ENCODE measurements around the gene RER1.

RER1 gene

GRCh38 chr1:2431518-2431917, 39.9 kb downstream of the RER1 start:
- DNase-seq, result peak; percentile 54
- Histone ChIP-seq H3K9me3 (ENCODE audit: severe bottlenecking) (peaks cover 8% of the 10 kb centered on the region), H3K36me3 (no peaks in the 10 kb centered on the region), H3K27ac (peak overlapping the region; percentile 39; the same call in 1 of the 2 replicates), H3K27me3 (ENCODE audit: insufficient read depth, low read depth, severe bottlenecking) (no peaks in the 10 kb centered on the region), H3K4me3 (ENCODE audit: low read depth, low read length) (no peak overlapping the region)
- TF ChIP-seq CTCF (IDR thresholded peaks at IDR 0.05; ENCODE audit: low read depth, low read length), result no peak

DNA sequence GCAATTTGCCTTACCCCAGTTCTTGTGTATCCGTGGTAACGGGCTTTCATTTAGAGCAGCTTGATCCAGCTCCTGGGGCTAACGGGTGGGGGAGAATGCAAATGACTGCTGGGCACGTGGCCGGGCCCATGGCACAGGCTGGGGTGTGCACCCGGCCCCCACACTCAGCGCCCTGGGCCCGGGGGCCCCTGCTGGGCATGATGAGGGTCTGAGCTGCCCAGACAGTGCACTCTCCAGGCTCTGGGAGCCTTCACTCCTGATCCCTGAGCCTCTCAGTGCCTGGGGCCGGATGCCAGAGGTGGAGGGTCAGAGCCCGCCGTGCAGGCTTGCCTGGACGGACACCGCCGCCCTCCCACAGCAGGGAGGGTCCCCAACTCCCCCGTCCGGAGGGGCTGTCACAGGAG, 40.8 kb downstream of the RER1 start:
- H3K27ac ChIP-seq, result no peak overlapping the region
- no peak overlapping the region for H3K4me3 ChIP-seq (ENCODE audit: low read depth, low read length)
- no peak for DNase-seq
- no peak for TF ChIP-seq CTCF (IDR thresholded peaks at IDR 0.05; ENCODE audit: low read depth, low read length)
- H3K9me3 ChIP-seq (ENCODE audit: severe bottlenecking), result peaks cover 8% of the 10 kb centered on the region
- H3K27me3 ChIP-seq (ENCODE audit: insufficient read depth, low read depth, severe bottlenecking), result no peaks in the 10 kb centered on the region
- no peaks in the 10 kb centered on the region for H3K36me3 ChIP-seq

GRCh38 chr1:2433196-2433595, 41.6 kb downstream of the RER1 start:
- Histone ChIP-seq H3K27ac (no peak overlapping the region), H3K27me3 (ENCODE audit: insufficient read depth, low read depth, severe bottlenecking) (no peaks in the 10 kb centered on the region), H3K9me3 (ENCODE audit: severe bottlenecking) (peaks cover 8% of the 10 kb centered on the region), H3K36me3 (no peaks in the 10 kb centered on the region), H3K4me3 (ENCODE audit: low read depth, low read length) (no peak overlapping the region)
- no peak for DNase-seq
- no peak for TF ChIP-seq CTCF (IDR thresholded peaks at IDR 0.05; ENCODE audit: low read depth, low read length)

- TF ChIP-seq CTCF (IDR thresholded peaks at IDR 0.05; ENCODE audit: low read depth, low read length), result no peak
- Histone ChIP-seq H3K27ac (no peak overlapping the region), H3K27me3 (ENCODE audit: insufficient read depth, low read depth, severe bottlenecking) (no peaks in the 10 kb centered on the region), H3K36me3 (no peaks in the 10 kb centered on the region), H3K9me3 (ENCODE audit: severe bottlenecking) (peaks cover 8% of the 10 kb centered on the region), H3K4me3 (ENCODE audit: low read depth, low read length) (no peak overlapping the region)
- DNase-seq, result no peak
These were observed 42.5 kb downstream of the RER1 start for GRCh38 chr1:2433936-2434655.

- Histone ChIP-seq H3K27me3 (ENCODE audit: insufficient read depth, low read depth, severe bottlenecking) (no peaks in the 10 kb centered on the region), H3K9me3 (ENCODE audit: severe bottlenecking) (peaks cover 2% of the 10 kb centered on the region), H3K4me3 (ENCODE audit: low read depth, low read length) (no peak overlapping the region), H3K27ac (no peak overlapping the region), H3K36me3 (no peaks in the 10 kb centered on the region)
- TF ChIP-seq CTCF (IDR thresholded peaks at IDR 0.05; ENCODE audit: low read depth, low read length), result no peak
- no peak for DNase-seq
These were observed 43.5 kb downstream of the RER1 start for GRCh38 chr1:2435091-2435490.

Measured in WERI-Rb-1 (cell line).